Epidermal melanocyte (primary cell): ENCODE data around the gene MED12L.

Source experiments
- DNase-seq: peaks from one replicate; pipeline ENCODE4 v3.0.0; 2011; ENCODE audit warnings: low spot score; ENCODE audit not compliant: insufficient read length

The MED12L gene

DNA sequence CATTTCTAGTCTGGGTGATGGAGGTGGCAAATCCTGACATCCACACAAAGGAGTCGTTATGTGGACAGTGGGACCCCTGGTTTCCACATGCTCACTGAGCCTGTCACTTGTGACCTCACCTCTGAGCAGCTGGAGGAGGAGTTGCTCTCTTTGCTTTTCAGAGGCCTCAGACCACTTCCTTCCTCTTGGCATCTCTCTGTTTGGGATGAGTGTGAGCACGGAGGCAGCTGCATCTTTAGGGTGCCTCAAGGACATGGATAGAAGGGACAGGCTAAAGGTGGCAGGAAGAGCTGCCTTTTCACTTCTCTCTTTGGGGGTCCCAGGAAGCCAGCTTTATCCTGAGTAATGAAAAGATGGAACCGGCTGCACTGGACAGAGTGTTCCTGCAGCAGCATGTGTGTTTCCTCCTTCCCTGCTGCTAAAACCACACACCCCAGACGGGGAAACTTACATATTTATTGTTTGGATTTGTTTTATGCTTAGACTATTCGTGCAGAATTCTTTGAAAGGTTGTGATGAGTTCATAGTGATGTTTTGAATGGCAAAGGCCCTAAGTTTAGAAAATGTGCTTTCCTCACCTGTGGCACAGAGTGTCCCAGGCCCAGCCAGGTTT lies 85.8 kb downstream of the MED12L start:
- DNase-seq: no peak

- DNase-seq: no peak
Observed at GRCh38 chr3:151174351-151174750, 88.9 kb downstream of the MED12L start.

GRCh38 chr3:151175952-151176351 lies 90.5 kb downstream of the MED12L start:
- no peak for DNase-seq

- no peak for DNase-seq
Observed at GRCh38 chr3:151178208-151178845, 92.9 kb downstream of the MED12L start.

GRCh38 chr3:151182349-151183079 lies 97.0 kb downstream of the MED12L start:
- no peak for DNase-seq

DNA sequence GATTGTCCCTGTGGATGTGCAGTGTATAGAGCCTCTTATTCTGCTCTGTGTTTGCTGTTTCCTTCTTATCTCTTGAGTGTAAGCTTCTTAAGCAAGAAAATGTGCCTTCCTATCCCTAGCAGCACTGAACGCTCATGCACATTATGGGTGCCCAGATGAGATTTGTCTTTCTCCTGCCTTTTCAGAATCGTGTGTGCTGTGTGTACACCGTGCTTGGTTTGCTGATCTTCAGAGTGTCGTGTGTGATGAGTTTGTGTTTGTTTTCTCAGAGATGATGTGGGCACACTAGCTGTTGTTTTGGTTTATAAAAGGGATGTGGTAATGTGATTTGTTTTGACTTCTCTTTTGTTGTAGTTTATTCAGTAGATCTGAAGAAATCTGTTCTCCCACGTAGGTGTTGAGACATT lies 97.8 kb downstream of the MED12L start:
- DNase-seq: no peak

DNA sequence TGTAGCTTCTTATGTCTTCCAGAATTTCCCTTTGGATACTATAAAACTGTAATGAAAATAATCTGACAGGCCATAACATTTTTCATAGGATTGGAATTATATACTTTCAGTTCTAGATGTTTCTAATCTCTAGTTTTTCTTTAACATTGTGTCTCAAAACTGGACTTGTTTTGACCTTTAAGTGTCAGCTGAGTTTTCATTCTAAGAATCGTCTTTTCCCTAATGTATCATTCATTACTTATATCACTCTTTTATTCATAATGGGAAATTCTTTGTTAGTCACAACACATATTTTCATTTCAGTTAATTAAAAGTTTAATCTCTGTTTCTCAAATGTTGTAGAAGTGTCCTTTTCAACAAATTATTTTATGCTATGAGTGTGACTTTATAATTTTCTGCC lies 105.6 kb downstream of the MED12L start:
- no peak for DNase-seq

DNA sequence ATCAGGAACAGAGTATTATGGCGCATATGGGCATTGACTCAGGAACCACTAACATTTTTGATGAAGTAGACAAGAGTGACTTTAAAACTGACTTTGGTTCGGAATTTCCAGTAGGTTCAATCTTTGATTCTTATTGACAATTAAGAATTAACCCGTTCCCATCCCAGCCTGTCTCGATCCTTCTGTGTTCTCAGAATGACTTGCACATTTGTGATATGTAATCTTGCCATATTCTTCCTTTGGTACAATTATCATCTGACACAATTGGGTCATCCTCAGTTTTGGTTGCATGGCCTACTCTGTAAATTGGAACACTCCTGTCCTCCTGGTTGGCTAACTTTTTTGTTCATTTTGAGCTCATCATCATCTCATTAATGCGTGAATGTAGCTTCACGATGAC lies 107.1 kb downstream of the MED12L start:
- no peak for DNase-seq

DNA sequence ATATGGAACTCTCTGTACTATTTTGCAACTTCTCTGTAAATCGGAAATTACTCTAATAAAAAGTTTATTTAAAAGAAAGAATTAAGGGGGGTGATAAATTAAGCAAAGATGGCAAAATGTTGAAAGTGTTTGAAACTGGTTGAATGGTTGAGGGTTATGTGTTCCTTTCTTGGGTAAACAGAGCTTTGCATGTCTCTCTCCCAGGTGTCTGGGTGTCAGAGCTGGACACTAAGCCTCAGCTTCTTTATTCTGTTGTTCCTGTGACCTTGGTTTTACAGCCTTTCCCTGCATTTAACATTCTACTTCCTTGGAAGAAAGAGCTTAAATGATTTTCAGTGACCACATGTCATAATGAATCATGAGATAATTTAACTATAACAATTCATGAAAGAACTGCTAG lies 110.4 kb downstream of the MED12L start:
- DNase-seq: no peak

GRCh38 chr3:151196434-151196833 lies 111.0 kb downstream of the MED12L start:
- DNase-seq: no peak

DNA sequence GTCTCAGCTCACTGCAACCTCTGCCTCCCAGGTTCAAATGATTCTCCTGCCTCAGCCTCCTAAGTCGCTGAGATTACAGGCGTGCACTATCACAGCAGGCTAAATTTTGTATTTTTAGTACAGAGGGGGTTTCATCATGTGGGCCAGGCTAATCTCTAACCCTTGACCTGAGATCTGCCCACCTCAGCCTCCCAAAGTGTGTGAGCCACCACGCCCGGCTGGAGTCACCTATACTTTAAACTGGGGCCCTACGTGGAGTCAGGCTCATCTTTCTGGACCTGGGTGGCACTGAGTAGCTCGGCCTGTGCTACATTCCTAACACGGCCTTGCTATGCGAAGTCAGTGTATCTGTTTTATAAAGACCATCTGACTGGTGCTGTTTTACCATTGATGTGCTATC lies 111.8 kb downstream of the MED12L start:
- no peak for DNase-seq

- DNase-seq: no peak
Observed at GRCh38 chr3:151197981-151198767, 112.7 kb downstream of the MED12L start.

- DNase-seq: no peak
Observed at GRCh38 chr3:151198849-151199248, 113.4 kb downstream of the MED12L start.

DNA sequence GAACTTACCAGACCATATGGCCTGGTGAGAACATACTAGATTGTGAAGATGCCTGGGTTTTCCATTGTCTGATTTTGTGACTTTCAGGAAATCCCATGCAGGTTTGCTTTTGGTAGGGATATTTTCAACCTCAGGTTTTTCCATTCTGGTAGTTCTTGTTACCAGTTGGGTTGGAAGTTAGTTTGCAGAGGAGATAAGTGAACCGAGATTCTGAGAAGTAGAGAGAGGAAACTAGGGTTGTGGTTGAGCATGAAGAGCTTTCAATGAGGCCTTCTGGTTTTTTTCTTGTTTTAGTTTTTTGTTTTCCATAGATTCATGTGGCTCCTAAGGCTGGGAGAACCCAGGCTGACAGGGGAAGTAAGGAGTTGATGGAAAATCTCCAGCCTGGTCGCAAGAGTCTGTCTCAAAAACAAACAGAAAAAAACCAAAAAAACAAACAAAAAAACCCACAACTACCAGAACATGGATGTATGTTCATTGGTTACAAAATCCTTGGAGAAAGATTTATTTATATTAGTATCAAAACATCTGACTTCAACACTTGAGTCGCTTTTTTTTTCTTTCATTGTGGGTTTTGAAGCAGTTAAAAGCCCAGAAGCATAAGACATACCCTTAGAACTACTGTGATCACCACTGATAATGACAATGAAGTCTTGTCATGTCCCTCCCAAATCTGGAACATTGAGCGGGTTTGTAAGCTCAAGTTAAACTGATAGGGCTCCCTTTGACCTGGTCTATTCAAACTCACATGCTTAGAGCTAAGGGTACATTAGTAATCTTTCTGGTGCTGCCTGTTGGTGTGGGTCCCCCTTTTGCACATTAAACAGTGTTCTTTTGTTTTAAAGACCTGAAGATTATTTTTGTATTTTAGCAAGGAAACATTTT lies 114.3 kb downstream of the MED12L start:
- DNase-seq: no peak

GRCh38 chr3:151200586-151200985 lies 115.1 kb downstream of the MED12L start:
- DNase-seq: no peak

DNA sequence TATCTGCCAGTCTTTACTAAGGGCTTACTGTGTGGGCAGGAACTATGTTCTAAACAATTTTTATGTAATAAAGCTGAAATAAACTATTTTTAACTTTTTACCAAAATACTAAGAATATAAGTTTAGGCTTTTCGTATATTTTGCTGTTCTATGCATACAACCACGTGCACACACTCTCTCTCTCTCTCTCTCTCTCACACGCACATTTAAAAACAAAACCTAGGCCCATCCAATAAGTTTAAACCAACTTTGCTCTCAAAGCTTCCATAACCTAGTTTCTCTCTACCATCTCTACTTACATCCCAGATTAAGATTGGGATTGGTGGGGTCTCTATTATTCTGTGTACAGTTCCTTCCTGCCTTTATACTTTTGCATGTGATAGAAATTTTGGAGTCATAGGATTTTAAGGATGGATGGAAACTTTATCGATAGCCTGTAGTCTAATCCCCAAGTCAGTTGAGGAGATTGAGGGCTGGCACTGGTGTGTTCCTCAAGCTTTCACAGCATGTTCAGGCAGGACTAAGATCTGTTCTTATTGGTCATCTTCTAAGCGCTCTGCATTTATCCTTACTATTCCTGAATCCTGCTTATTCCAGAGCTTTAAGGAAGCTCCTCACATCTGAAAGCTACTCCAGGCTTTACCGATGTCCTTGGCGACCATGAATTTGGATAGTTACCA lies 115.7 kb downstream of the MED12L start:
- DNase-seq: no peak

- DNase-seq: no peak
Observed at GRCh38 chr3:151203051-151203420, 117.6 kb downstream of the MED12L start, which contains the start of gene GPR171. Gene GPR171 (minus strand): TSS chr3:151203216. CDS start chr3:151199386, 3,830 bp downstream.

GRCh38 chr3:151204530-151205402 lies 119.3 kb downstream of the MED12L start:
- no peak for DNase-seq

GRCh38 chr3:151205482-151205881 lies 120.0 kb downstream of the MED12L start:
- DNase-seq: no peak
